Osteoblast (primary cell): Measurements from ENCODE around the gene LAMA5. TPM values are rescaled to one million over a fixed set of nuclear protein-coding genes. Genes with fewer than 3 reads are reported as not detected.
A peak's percentile ranks its signal among the peaks of the same experiment; 100 is the strongest.

Experiments used
- DNase-seq: peaks from one replicate; pipeline ENCODE4 v3.0.0; 2011; ENCODE audit warnings: low spot score, mixed read lengths; ENCODE audit not compliant: insufficient read length; ENCODE audit errors: missing footprints
- H2AFZ ChIP-seq: 2 replicates; pipeline ENCODE4 v1.6.0; 2011; ENCODE audit warnings: mild to moderate bottlenecking, low read length
- H3K27ac ChIP-seq: 2 replicates; pipeline ENCODE4 v1.5.1; 2011; ENCODE audit warnings: mild to moderate bottlenecking, low read depth, low read length, moderate library complexity
- H3K27me3 ChIP-seq: 2 replicates; pipeline ENCODE4 v1.6.0; 2012; ENCODE audit warnings: mild to moderate bottlenecking, control low read depth, inconsistent platforms, low read length, moderate library complexity; ENCODE audit not compliant: insufficient read depth
- H3K36me3 ChIP-seq: 2 replicates; pipeline ENCODE4 v1.5.1; 2011; ENCODE audit warnings: mild to moderate bottlenecking, low read length, control low read depth, moderate library complexity; ENCODE audit not compliant: insufficient read depth
- H3K4me1 ChIP-seq: 2 replicates; pipeline ENCODE4 v1.5.1; 2011; ENCODE audit warnings: mild to moderate bottlenecking, low read length, control low read depth, moderate library complexity; ENCODE audit not compliant: insufficient read depth
- H3K4me2 ChIP-seq: 2 replicates; pipeline ENCODE4 v1.6.0; 2011; ENCODE audit warnings: mild to moderate bottlenecking, low read length; ENCODE audit not compliant: insufficient read depth
- H3K4me3 ChIP-seq: fragments of 200-600 bp; sonication (generic); 3 replicates; pipeline ENCODE4 v1.5.1; 2012; ENCODE audit warnings: mild to moderate bottlenecking, low read length, inconsistent platforms; ENCODE audit not compliant: insufficient read depth
- H3K79me2 ChIP-seq: 2 replicates; pipeline ENCODE4 v1.6.0; 2012; ENCODE audit warnings: mild to moderate bottlenecking, low read length, control low read depth, inconsistent platforms; ENCODE audit not compliant: insufficient read depth
- H3K9me3 ChIP-seq: 2 replicates; pipeline ENCODE4 v1.5.1; 2011; ENCODE audit warnings: low read depth, low read length, control low read depth
- H4K20me1 ChIP-seq: 2 replicates; pipeline ENCODE4 v1.6.0; 2012; ENCODE audit warnings: mild to moderate bottlenecking, low read length, control low read depth; ENCODE audit not compliant: insufficient read depth
- CTCF ChIP-seq: IDR thresholded peaks from 2 replicates; pipeline ENCODE4 v1.5.1; 2011; ENCODE audit warnings: mild to moderate bottlenecking, low read depth, low read length, moderate library complexity; ENCODE audit errors: extremely low read depth
- total RNA-seq: library from RNA; depleted of rRNA; stranded (reverse); fragments of >200 nt; gene quantifications from 2 replicates; pipeline ENCODE4 v1.2.3, GENCODE V29; 2012

LAMA5 gene
- total RNA-seq, 1 donor = 2.2 TPM

DNA sequence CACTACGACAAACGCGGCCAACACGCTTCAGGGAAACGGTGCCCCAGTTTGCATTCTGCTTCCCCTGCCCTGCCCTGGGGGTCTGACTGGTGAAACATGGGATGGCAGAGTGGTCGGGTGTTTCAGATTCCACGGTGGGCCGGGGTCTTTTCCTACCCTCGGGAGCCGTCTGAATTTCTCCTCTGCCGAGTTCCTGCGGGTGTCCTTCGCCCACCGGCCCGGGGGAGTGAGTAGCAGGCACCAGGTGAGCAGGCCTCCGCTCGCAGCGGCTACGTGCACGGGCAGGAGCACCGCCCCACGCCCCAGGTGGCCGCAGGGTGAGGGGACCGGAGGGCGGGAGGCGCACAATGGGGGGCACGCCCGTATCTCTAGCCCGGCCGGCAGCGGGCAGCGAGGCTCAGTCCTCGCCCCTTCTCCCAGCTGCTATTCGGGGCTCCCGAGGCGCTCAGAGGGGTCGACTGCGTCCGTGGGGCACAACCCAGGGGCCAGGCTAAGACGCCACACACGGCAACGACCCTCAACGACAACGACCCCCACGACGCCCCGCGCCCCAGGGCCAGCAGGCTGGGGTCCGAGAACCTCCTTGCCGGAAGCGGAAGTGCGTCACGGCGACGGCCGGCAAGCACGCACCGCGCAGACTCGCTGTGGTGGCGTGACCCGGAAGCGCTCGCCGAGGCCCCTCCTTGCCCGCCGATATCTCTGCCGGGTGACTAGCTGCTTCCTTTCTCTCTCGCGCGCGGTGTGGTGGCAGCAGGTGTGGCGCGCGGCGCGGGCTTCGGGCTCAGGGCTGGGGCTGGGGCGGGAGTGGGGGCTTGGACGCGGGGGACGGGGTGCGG is 19.5 kb upstream of the LAMA5 start, which contains the start of gene RPS21:
Gene RPS21 (plus strand): TSS at position 721 of the 836 bp plus-strand sequence. CDS start 236 bp downstream, outside the sequence.
- H3K4me1 ChIP-seq = peaks cover 19% of the 10 kb centered on the region
- H3K79me2 ChIP-seq = peaks cover 60% of the 10 kb centered on the region
- H3K27me3 ChIP-seq = no peaks in the 10 kb centered on the region
- DNase-seq = peak; percentile 100
- H3K36me3 ChIP-seq = peaks cover 36% of the 10 kb centered on the region
- peak within 1 kb of the TSS; percentile 80 for H2AFZ ChIP-seq
- H3K4me2 ChIP-seq = peak within 1 kb of the TSS; percentile 94
- H3K9me3 ChIP-seq = no peaks in the 10 kb centered on the region
- no peak for TF ChIP-seq CTCF
- H3K27ac ChIP-seq = peak within 1 kb of the TSS; percentile 81
- H4K20me1 ChIP-seq = peaks cover 33% of the 10 kb centered on the region
- peak within 1 kb of the TSS; percentile 96 for H3K4me3 ChIP-seq

DNA sequence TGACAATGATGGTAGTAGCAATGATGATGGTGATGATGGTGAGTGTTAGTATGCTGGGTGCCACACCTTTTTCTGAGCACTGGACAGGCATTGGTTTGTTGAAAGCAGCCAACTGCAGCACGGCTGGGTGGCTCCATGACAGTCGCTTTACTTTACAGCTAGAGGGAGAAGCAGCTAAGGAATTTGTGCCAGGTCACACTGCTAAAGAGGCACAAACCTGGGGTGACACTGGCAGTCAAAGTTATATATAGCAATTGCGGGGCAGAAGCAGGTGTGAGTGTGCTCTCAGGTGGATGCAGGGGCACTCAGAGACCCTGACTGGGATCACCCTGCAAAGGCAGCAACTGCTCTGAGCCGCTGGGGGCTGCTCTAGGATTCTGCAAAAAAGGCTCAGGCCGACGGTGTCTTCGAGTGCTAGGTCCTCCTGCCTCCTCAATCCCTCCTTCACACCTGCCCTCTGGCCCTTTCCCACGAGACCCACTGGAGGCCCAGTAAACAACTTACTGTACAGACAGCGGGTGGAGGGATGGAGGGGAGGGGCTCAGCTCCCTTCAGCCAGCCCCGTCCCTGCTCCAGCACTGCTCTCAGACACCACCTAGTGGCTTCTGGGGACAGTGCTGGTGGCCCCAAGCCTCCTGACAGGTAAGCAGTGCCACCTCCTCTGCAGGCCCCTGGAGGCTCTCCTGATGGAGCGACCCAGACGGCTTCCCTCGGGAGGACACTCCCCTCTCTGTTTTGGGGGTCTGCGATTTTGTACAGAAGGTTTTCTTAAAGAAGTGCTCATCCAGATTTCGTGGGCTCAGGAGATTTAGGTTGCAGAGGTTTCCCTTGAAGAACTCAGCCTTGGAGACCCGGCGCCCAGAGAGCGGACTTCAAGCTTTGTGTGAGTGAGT is 15.4 kb upstream of the LAMA5 start:
- peak overlapping the region; percentile 59 for H3K27ac ChIP-seq
- no peak overlapping the region for H2AFZ ChIP-seq
- H4K20me1 ChIP-seq = peaks cover 6% of the 10 kb centered on the region
- peaks cover 40% of the 10 kb centered on the region for H3K79me2 ChIP-seq
- no peaks in the 10 kb centered on the region for H3K9me3 ChIP-seq
- DNase-seq = peak; percentile 99
- H3K27me3 ChIP-seq = no peaks in the 10 kb centered on the region
- H3K36me3 ChIP-seq = peaks cover 10% of the 10 kb centered on the region
- peak; percentile 91 for TF ChIP-seq CTCF
- peaks cover 22% of the 10 kb centered on the region for H3K4me1 ChIP-seq
- H3K4me2 ChIP-seq = no peak overlapping the region
- no peak overlapping the region for H3K4me3 ChIP-seq

- Histone ChIP-seq H3K4me2 (no peak overlapping the region), H3K9me3 (no peaks in the 10 kb centered on the region), H3K79me2 (peaks cover 33% of the 10 kb centered on the region), H3K27me3 (no peaks in the 10 kb centered on the region), H2AFZ (no peak overlapping the region), H3K27ac (peak overlapping the region; percentile 59), H3K36me3 (peaks cover 10% of the 10 kb centered on the region), H3K4me3 (no peak overlapping the region), H3K4me1 (peaks cover 22% of the 10 kb centered on the region), H4K20me1 (peaks cover 3% of the 10 kb centered on the region)
- TF ChIP-seq CTCF = no peak
- no peak for DNase-seq
These were observed 14.7 kb upstream of the LAMA5 start for GRCh38 chr20:62381842-62382241.
